Uterus (tissue), 4 donors: ENCODE results near the gene PDZD11. TPM values are rescaled to one million over a fixed set of nuclear protein-coding genes. Genes with fewer than 3 reads are reported as not detected.

Experiments
- DNase-seq, 2 donors: peaks; one replicate each; pipeline ENCODE4 v3.0.0-alpha.2; 2019 to 2020
- H3K27ac ChIP-seq, 2 donors: fragments of 200-600 bp; sonication (generic); 1 replicate in 1 of 2; 2 replicates in 1 of 2; pipeline ENCODE4 v1.5.1; 2016 to 2018
- H3K27me3 ChIP-seq, 2 donors: fragments of 200-600 bp; sonication (generic); one replicate each; pipeline ENCODE4 v1.5.1; 2018 to 2019; ENCODE audit warnings: control low read depth in 1 of 2
- H3K36me3 ChIP-seq, 2 donors: fragments of 200-600 bp; sonication (generic); one replicate each; pipeline ENCODE4 v1.5.1; 2019; ENCODE audit warnings: control low read depth in 1 of 2
- H3K4me1 ChIP-seq, 2 donors: fragments of 200-600 bp; sonication (generic); one replicate each; pipeline ENCODE4 v1.5.1; 2018 to 2019; ENCODE audit warnings: control low read depth in 1 of 2
- H3K4me3 ChIP-seq, 2 donors: fragments of 200-600 bp; sonication (generic); 1 replicate in 1 of 2; 2 replicates in 1 of 2; pipeline ENCODE4 v1.5.1; 2018 to 2019; ENCODE audit warnings: mild to moderate bottlenecking in 1 of 2
- H3K9me3 ChIP-seq, 2 donors: fragments of 200-600 bp; sonication (generic); one replicate each; pipeline ENCODE4 v1.5.1; 2019; ENCODE audit warnings: control low read depth in 1 of 2
- CTCF ChIP-seq, 4 experiments: fragments of 200-600 bp in 2 of 4; fragments of 450-650 bp in 2 of 4; sonication (generic) in 2 of 4; IDR thresholded peaks; one replicate each; pipeline ENCODE4 v1.5.1; 2016 to 2019; ENCODE audit warnings: antibody characterized with exemption in 4 of 4, mild to moderate bottlenecking in 2 of 4, moderate library complexity in 1 of 4
- POLR2A ChIP-seq, 2 donors: fragments of 450-650 bp; IDR thresholded peaks; one replicate each; pipeline ENCODE4 v1.6.1; 2016; ENCODE audit warnings: antibody characterized with exemption in 2 of 2, mild to moderate bottlenecking in 1 of 2, moderate library complexity in 1 of 2
- intact Hi-C: fragments of 100-400 bp; cut with DNase I; formaldehyde crosslinking; loops from one replicate; pipeline ENCODE4 v1.15.1; 2023; ENCODE audit warnings: low total_unique reads
- total RNA-seq, 4 donors: library from RNA; depleted of rRNA in 3 of 4; stranded (reverse); fragments of >200 nt in 3 of 4; gene quantifications; one replicate each; pipeline versions ENCODE4 v1.1.0 to v1.2.4, GENCODE V29; 2014 to 2023
- donor health status: DM: yes; HTN: yes; CAD: no.

PDZD11 gene
- total RNA-seq, 4 donors from 2014 or later: 16.3 to 49.2 (median 25.6) TPM

- DNase-seq: no peak
- Histone ChIP-seq H3K27ac (no peak within 1 kb of the TSS), H3K9me3 (no peaks in the 10 kb centered on the region), H3K4me1 (no peaks in the 10 kb centered on the region), H3K4me3 (no peak within 1 kb of the TSS), H3K27me3 (no peaks in the 10 kb centered on the region), H3K36me3 (no peaks in the 10 kb centered on the region)
- no peak for TF ChIP-seq CTCF (IDR thresholded peaks at IDR 0.05)
- TF ChIP-seq POLR2A (IDR thresholded peaks at IDR 0.05): no peak
- intact Hi-C loops: no loop called here
Observed at GRCh38 chrX:70268034-70268433, 21.7 kb downstream of the PDZD11 start, which contains the start of gene ARR3. Gene ARR3 (plus strand): TSS chrX:70268334. CDS start chrX:70269386, 1,052 bp downstream.

- no peak for DNase-seq
- Histone ChIP-seq H3K27me3 (no peaks in the 10 kb centered on the region), H3K36me3 (no peaks in the 10 kb centered on the region), H3K4me1 (no peaks in the 10 kb centered on the region), H3K4me3 (no peak overlapping the region), H3K9me3 (no peaks in the 10 kb centered on the region), H3K27ac (no peak overlapping the region)
- intact Hi-C loops: no loop called here
- TF ChIP-seq CTCF (IDR thresholded peaks at IDR 0.05) (no peak), POLR2A (IDR thresholded peaks at IDR 0.05) (no peak)
Observed at GRCh38 chrX:70264784-70265183, 24.9 kb downstream of the PDZD11 start.

DNA sequence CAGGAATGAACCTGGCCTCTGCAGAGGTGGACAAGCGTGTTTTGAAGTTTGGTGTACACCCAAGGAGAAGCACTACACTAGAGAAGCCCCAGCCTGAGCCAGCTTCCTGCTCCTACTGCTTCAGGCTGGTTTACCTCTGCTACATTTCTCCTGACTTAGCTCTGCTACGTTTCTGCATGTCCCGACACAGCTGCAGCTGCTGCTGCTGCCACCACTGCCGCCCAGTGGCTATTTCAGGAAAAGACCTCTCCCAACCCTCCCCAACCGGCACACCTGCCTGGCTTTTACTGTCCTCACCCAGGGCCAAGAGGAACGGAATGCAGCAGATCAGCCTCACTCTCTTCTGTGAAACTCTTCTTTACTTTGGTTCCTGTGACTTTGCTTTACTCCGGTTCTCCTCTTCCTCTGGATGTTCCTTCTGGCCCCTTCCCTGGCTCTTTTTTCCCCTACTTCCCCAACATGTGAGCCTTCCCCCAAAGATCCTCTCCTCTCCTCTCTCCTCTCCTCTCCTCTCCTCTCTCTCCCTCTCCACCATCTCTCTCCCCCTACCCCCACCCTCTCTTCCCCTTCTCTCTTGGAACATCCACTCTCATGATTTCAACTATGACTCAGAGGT, 26.7 kb downstream of the PDZD11 start:
- Histone ChIP-seq H3K9me3 (no peaks in the 10 kb centered on the region), H3K27me3 (no peaks in the 10 kb centered on the region), H3K36me3 (no peaks in the 10 kb centered on the region), H3K27ac (no peak overlapping the region), H3K4me3 (no peak overlapping the region), H3K4me1 (no peaks in the 10 kb centered on the region)
- TF ChIP-seq CTCF (IDR thresholded peaks at IDR 0.05) (peak in 1 of 4 experiments; percentile 16), POLR2A (IDR thresholded peaks at IDR 0.05) (no peak)
- intact Hi-C loops: no loop called here
- DNase-seq: no peak

DNA sequence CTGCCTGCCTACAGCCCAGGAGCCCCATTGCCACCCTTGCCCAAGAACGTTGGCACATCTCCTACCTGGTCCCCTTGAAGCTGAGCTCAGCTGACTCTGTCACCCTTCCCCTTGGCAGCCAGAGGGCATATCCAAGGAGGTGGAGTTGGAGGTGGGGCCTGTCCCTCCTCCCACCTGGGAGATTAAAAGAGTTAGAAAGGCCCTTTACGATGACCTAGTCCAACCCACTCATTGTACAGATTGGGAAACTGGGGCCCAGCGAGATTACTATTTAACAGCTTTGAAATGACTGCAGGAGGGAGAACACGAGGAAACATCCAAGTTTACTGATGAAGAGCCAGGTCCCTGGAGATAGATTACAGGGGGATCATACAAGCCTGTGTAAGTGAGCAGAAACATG, 29.6 kb downstream of the PDZD11 start, which contains the start of gene P2RY4:
Gene P2RY4, minus strand, starts transcription at position 101 of the 400 bp plus-strand sequence. CDS start 580 bp downstream, outside the sequence.
- no peaks in the 10 kb centered on the region for H3K9me3 ChIP-seq
- DNase-seq: no peak
- no peak within 1 kb of the TSS for H3K27ac ChIP-seq
- H3K27me3 ChIP-seq: no peaks in the 10 kb centered on the region
- H3K36me3 ChIP-seq: no peaks in the 10 kb centered on the region
- TF ChIP-seq CTCF (IDR thresholded peaks at IDR 0.05) (no peak), POLR2A (IDR thresholded peaks at IDR 0.05) (no peak)
- intact Hi-C loops: no loop called here
- H3K4me1 ChIP-seq: no peaks in the 10 kb centered on the region
- no peak within 1 kb of the TSS for H3K4me3 ChIP-seq

DNA sequence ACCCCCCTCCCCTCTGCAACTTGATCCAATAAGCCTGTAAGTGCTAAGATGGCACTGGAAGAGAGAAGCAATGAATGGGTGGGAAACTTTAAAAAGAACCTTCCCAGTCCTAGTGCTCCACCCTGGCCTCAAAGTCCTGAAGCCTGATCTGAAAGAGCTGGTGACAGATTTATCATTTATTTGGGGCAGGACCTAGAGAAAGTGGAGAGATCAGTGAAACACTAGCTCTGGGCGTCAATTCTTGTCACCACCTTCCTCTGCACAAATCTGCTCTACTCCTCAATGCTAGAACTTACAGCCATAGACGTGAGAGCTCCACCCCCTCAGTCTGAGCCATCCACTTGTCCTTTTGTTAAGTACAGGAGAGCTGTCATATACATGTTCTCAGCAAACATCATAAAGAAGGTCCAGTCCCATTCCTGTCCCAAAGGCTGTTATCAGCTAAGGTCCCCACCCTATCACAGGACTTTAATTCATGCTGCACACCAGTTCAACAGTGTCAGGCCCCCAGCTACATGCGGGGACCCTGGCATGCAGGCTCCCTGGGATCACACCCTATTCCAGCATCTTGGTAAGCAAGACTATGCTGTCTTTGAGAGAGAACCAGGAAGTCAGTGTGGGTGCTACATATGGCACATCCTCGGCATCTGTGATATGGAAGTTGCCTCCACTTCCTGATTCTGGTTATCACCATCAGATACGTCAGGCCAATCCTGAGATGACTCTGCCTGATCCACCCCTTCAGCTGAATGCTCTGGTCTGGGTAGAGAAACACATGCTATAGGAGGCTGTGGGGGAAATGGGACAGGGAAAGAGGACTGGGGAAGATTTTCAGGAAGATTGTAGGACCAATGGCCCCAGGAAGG, 32.1 kb downstream of the PDZD11 start:
- DNase-seq: no peak
- Histone ChIP-seq H3K27ac (no peak overlapping the region), H3K4me1 (no peaks in the 10 kb centered on the region), H3K9me3 (no peaks in the 10 kb centered on the region), H3K4me3 (no peak overlapping the region), H3K36me3 (no peaks in the 10 kb centered on the region), H3K27me3 (peaks cover 0 to 5% of the 10 kb centered on the region in 2 donors)
- intact Hi-C loops: no loop called here
- TF ChIP-seq CTCF (IDR thresholded peaks at IDR 0.05) (no peak), POLR2A (IDR thresholded peaks at IDR 0.05) (no peak)
